ENCODE data around the gene CTNNB1.

GRCh38 chr3:41190509-41191284, 8.6 kb upstream of the CTNNB1 start:
- TF ChIP-seq POLR2AphosphoS5 (IDR thresholded peaks at IDR 0.05; ENCODE audit: low read depth, low read length): no peak
- TF ChIP-seq SIN3A (IDR thresholded peaks at IDR 0.05; ENCODE audit: borderline replicate concordance, insufficient read depth, low read length): no peak
- TF ChIP-seq, protein P1, sequence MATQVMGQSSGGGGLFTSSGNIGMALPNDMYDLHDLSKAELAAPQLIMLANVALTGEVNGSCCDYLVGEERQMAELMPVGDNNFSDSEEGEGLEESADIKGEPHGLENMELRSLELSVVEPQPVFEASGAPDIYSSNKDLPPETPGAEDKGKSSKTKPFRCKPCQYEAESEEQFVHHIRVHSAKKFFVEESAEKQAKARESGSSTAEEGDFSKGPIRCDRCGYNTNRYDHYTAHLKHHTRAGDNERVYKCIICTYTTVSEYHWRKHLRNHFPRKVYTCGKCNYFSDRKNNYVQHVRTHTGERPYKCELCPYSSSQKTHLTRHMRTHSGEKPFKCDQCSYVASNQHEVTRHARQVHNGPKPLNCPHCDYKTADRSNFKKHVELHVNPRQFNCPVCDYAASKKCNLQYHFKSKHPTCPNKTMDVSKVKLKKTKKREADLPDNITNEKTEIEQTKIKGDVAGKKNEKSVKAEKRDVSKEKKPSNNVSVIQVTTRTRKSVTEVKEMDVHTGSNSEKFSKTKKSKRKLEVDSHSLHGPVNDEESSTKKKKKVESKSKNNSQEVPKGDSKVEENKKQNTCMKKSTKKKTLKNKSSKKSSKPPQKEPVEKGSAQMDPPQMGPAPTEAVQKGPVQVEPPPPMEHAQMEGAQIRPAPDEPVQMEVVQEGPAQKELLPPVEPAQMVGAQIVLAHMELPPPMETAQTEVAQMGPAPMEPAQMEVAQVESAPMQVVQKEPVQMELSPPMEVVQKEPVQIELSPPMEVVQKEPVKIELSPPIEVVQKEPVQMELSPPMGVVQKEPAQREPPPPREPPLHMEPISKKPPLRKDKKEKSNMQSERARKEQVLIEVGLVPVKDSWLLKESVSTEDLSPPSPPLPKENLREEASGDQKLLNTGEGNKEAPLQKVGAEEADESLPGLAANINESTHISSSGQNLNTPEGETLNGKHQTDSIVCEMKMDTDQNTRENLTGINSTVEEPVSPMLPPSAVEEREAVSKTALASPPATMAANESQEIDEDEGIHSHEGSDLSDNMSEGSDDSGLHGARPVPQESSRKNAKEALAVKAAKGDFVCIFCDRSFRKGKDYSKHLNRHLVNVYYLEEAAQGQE (IDR thresholded peaks at IDR 0.05; ENCODE audit: insufficient read depth in 1 of 2, low read depth in 2 of 2, low read length in 2 of 2): no peak
- TF ChIP-seq TAF1 (IDR thresholded peaks at IDR 0.05; ENCODE audit: borderline replicate concordance, insufficient read depth, low read length): no peak

Measured in PFSK-1 (cell line).